Stimulated activated naive B cell treated with anti-CD40 and anti-IgM and Interleukin-4, amounts not matched to agents 10 μg/mL and 1 μg/mL and 100 μg/mL, for 72 hours (primary cell): ENCODE data around the gene TCEAL8.
"Not testable (repeated sequence)": the region's sequence is repeated elsewhere in the genome, so short reads cannot be mapped to it uniquely, and the experiment has no call there.

Experiments
- ATAC-seq, 2 donors: fragments of 150-1000 bp; cut with Tn5 transposase; replicated peaks; 2 replicates each; pipeline ENCODE4 v1.10.0; 2021; ENCODE audit warnings: moderate library complexity in 1 of 2
- DNase-seq: peaks from one replicate; pipeline ENCODE4 v3.0.0; 2021
- H3K27ac Mint-ChIP-seq: one replicate; pipeline ENCODE4 v1.8.0; 2022; ENCODE audit warnings: mild to moderate bottlenecking, mixed read lengths
- H3K27me3 Mint-ChIP-seq, 2 donors: one replicate each; pipeline ENCODE4 v1.8.0; 2022; ENCODE audit warnings: mixed read lengths in 2 of 2
- H3K36me3 Mint-ChIP-seq, 2 donors: one replicate each; pipeline ENCODE4 v1.8.0; 2022; ENCODE audit warnings: mixed read lengths in 2 of 2, mild to moderate bottlenecking in 1 of 2
- H3K4me1 Mint-ChIP-seq, 2 donors: one replicate each; pipeline ENCODE4 v1.8.0; 2022; ENCODE audit warnings: mixed read lengths in 2 of 2, mild to moderate bottlenecking in 1 of 2
- H3K4me3 Mint-ChIP-seq, 2 donors: one replicate each; pipeline ENCODE4 v1.8.0; 2022; ENCODE audit warnings: mild to moderate bottlenecking in 2 of 2, mixed read lengths in 2 of 2, moderate library complexity in 1 of 2
- H3K9me3 Mint-ChIP-seq, 2 donors: one replicate each; pipeline ENCODE4 v1.8.0; 2022; ENCODE audit warnings: mixed read lengths in 2 of 2, mild to moderate bottlenecking in 1 of 2

The TCEAL8 gene

DNA sequence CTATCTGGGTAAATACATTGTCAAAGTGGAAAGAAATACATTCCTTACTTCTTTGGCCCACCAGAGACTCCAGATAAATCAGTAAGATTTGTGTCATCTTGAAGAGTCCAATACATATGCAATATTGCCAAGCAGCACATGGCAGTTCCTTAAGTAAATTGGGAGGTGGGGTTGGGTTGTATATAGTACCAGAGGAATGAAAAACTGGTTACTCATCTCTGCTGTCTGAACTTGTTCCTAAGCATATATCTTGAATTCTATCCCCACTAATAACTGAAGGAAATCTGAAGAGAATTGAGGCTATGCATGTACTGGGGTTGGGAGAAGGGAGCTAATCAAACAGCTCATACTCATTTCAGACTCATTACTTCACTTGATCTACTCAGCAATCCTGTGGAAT lies 14.8 kb downstream of the TCEAL8 start:
- H3K4me3 Mint-ChIP-seq: no peak overlapping the region
- no peak for DNase-seq
- H3K36me3 Mint-ChIP-seq: no peaks in the 10 kb centered on the region
- H3K27ac Mint-ChIP-seq: no peak overlapping the region
- H3K9me3 Mint-ChIP-seq: peaks cover 0 to 4% of the 10 kb centered on the region in 2 donors
- peaks cover 13 to 14% of the 10 kb centered on the region in 2 donors for H3K27me3 Mint-ChIP-seq
- no peak for ATAC-seq
- H3K4me1 Mint-ChIP-seq: no peaks in the 10 kb centered on the region

DNA sequence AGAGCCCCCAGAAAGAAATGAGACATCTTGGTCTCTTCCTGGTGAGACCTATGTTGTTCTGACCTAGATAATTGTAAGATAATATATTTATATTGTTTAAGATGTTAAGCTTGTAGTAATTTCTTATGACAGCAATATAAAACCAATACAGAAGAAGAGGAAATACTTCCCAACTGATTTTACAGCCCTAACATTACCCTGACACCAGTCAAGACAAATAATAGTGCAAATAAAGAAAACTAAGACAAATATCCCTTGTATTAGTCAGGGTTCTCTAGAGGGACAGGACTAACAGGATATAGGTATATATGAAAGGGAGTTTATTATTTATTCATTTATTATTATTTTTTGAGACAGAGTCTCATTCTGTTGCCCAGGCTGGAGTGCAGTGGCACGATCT lies 18.7 kb downstream of the TCEAL8 start:
- Mint-ChIP-seq H3K4me1 (no peaks in the 10 kb centered on the region), H3K9me3 (peaks cover 0 to 4% of the 10 kb centered on the region in 2 donors), H3K27me3 (peaks cover 6 to 7% of the 10 kb centered on the region in 2 donors), H3K36me3 (no peaks in the 10 kb centered on the region), H3K27ac (no peak overlapping the region), H3K4me3 (no peak overlapping the region)
- ATAC-seq: no peak
- DNase-seq: no peak

DNA sequence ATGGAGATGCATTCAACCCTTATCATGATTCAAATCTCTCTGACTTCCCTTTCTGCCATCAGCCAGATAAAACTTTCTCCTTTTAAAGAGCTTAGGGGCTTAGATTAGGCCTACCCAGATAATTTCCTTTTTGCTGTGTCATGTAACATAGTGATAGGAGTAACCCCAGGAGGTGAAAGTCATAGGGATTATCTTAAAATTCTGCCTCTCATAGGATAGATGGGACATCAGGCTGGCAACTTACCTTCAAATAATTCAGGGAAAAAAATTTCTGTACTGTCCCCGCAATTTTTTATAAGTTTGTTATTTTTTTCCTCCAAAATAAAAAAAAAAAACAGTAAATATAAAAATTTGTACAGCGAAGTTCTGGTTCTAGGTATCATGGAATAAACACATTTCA lies 19.3 kb downstream of the TCEAL8 start:
- not testable (repeated sequence) for H3K4me1 Mint-ChIP-seq, H3K4me3 Mint-ChIP-seq, ATAC-seq, DNase-seq, H3K27me3 Mint-ChIP-seq, H3K36me3 Mint-ChIP-seq, H3K9me3 Mint-ChIP-seq, H3K27ac Mint-ChIP-seq

DNA sequence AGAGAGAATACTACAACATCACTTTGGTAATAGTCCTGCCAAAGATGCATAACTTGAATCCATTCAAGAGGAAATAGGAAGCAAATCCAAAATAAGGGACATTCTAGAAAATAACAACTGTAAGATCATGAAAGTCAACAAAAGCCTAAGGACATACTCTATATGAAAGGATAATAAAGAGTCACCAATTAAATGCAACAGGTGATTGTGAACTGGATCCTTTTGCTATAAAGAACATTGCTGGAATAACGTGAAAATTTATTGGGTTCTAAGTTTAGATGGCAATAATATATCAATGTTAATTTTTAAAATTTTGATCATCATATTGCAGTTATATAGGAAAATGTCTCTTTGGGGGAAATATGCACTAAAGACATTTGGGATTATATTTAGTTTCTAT lies 20.1 kb downstream of the TCEAL8 start:
- Mint-ChIP-seq H3K4me3 (no peak overlapping the region), H3K27ac (no peak overlapping the region), H3K4me1 (no peaks in the 10 kb centered on the region), H3K27me3 (peaks cover 6 to 9% of the 10 kb centered on the region in 2 donors), H3K36me3 (no peaks in the 10 kb centered on the region), H3K9me3 (peaks cover 0 to 4% of the 10 kb centered on the region in 2 donors)
- no peak for ATAC-seq
- DNase-seq: no peak

DNA sequence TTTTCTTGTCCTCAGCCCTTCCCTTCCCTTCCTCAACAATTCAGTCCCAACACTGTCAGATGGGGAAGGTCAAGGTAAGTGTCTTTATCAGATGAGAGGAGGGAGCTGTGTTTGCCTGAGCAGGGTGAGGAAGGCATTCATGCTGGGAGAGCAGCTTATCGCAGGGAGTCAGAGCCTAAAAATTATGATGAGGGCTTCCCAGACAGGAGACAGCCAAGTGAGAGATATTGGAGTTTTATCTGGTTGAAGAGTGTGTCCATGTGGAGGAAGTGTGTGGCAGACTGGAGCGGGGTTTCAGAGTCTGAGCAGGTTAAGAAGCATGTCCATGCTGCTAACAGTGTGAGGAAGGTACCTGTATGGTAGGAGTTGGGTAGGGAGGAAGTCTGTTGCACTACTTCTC lies 21.7 kb downstream of the TCEAL8 start:
- Mint-ChIP-seq H3K9me3 (peaks cover 0 to 4% of the 10 kb centered on the region in 2 donors), H3K36me3 (no peaks in the 10 kb centered on the region), H3K4me1 (no peaks in the 10 kb centered on the region), H3K4me3 (no peak overlapping the region), H3K27ac (no peak overlapping the region), H3K27me3 (peaks cover 6 to 9% of the 10 kb centered on the region in 2 donors)
- ATAC-seq: no peak
- no peak for DNase-seq

DNA sequence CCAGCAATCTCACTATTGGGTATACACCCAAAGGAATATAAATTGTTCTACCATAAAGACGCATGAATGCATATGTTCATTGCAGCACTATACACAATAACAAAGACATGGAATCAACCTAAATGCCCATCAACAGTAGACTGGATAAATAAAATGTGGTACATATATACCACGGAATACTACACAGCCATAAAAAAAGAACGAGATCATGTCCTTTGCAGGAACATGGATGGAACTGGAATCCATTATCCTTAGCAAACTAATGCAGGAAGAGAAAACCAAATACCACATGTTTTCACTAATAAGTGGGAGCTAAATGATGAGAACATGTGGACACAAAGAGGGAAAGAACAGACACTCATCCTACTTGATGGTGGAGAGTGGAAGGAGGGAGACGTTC lies 29.0 kb downstream of the TCEAL8 start:
- not testable (repeated sequence) for DNase-seq, H3K4me1 Mint-ChIP-seq, H3K27ac Mint-ChIP-seq, ATAC-seq, H3K9me3 Mint-ChIP-seq, H3K36me3 Mint-ChIP-seq, H3K4me3 Mint-ChIP-seq
- H3K27me3 Mint-ChIP-seq: peaks cover 21 to 41% of the 10 kb centered on the region in 2 donors

DNA sequence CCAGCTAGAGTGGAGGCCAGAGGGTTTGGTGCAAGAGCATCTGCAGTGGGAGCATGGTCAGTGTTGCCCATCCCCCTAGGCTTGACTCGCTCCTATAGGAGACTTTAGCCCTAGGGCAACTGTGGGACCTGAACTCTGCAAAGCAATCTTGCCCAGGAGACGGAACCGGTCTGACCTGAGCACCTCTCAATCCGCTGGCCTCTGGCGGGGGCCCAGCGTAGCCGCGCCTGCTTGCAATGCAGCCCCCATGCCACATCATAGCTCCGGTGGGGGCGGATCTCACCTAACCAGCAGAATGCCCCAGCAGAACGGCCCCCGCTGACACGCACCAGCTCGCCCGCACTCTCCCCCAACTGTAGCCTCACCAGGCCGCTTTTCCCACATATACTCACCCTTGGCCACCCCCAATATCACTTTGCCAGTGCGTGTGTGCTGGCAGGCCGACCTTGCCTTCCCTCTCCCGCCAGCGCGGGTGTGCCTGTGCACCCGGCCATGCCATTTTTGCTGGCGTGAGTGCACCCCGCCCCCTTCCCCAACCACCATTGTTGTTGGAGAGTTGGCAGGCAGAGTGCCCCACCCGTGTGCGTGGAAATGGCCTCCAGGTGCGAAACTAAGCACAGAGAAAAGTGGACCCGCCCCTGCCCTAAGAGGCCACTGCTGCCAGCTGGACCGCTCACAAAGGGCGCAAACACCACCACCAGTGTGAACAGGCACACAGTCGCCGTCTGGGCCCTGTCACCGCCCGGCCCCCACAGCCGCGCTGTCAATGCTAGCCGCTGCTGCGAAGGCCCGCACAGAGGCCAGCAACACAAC lies 34.2 kb downstream of the TCEAL8 start:
- Mint-ChIP-seq H3K4me1 (peaks cover 0 to 11% of the 10 kb centered on the region in 2 donors), H3K9me3 (peaks cover 0 to 2% of the 10 kb centered on the region in 2 donors), H3K36me3 (no peaks in the 10 kb centered on the region), H3K27ac (no peak overlapping the region), H3K4me3 (no peak overlapping the region), H3K27me3 (peaks cover 34 to 36% of the 10 kb centered on the region in 2 donors)
- DNase-seq (no peak), ATAC-seq (no peak)

DNA sequence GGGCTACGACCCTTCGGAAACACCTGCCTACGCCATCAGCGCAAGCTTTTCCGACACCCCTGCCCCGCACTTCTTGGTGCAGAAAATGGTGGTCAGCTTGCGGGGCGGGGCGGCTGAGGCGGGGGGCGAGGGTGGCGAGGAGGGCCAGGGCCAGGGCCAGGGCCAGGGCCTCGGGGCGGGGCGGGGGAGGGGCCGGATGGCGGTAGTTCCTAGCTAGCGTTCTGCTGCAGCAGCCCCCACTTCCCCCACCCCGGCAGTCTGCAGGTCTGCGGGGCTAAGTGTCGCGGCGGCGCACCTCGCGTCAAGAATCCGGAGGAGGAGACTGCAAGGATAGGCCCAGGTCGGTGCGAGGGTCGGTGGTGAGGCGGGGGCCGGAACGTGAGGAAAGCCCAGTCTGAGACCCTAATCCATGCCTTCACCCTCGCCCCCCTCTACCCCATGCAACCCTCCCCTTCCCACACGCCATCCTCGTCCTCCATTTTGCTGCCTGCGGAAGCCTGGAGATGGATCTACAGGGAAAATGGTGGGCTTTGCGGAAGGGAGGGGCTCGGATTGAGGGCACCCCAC lies 39.4 kb downstream of the TCEAL8 start:
- Mint-ChIP-seq H3K27ac (no peak overlapping the region), H3K4me1 (peaks cover 0 to 13% of the 10 kb centered on the region in 2 donors), H3K36me3 (no peaks in the 10 kb centered on the region), H3K9me3 (no peaks in the 10 kb centered on the region), H3K4me3 (peak overlapping the region; percentile 91 to 96), H3K27me3 (peaks cover 0 to 13% of the 10 kb centered on the region in 2 donors)
- no peak for DNase-seq
- ATAC-seq: peak; percentile 35 to 44

DNA sequence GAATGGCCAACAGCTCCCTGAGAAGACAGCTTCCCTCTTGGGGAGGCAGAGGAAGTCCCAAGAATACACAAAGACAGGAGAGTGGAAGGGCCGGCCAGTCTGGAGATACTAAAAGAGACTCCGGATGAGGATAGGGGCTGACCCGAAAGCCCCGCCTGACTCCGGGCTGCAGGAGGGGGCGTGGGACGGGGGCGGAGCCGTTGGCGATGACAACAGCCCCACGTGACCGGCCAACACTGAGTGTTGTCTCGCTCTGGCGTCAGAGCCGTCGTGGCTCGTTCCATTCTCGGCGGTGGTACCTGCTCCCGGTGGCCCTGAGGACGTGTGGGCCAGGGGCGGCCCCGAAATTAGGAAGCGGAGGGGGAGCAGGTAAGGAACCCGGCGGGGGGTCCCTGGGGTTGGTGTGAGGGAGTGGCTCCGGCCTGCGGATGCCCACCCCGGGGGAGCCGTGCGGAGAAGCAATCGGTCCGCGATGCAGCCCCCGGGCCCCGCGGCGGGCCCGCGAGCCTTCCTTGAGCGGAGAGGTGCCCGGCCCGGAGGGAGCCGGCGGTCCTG lies 40.0 kb downstream of the TCEAL8 start, which contains the start of gene BEX4:
BEX4 (plus strand) TSS at position 239 of the 555 bp plus-strand sequence. CDS start 1,046 bp downstream, outside the sequence.
- DNase-seq (peak; percentile 70), ATAC-seq (peak; percentile 96 to 97)
- H3K4me1 Mint-ChIP-seq: peaks cover 0 to 13% of the 10 kb centered on the region in 2 donors
- H3K4me3 Mint-ChIP-seq: peak within 1 kb of the TSS; percentile 91 to 96
- no peaks in the 10 kb centered on the region for H3K9me3 Mint-ChIP-seq
- peaks cover 0 to 8% of the 10 kb centered on the region in 2 donors for H3K27me3 Mint-ChIP-seq
- H3K36me3 Mint-ChIP-seq: no peaks in the 10 kb centered on the region
- H3K27ac Mint-ChIP-seq: peak within 1 kb of the TSS; percentile 97

DNA sequence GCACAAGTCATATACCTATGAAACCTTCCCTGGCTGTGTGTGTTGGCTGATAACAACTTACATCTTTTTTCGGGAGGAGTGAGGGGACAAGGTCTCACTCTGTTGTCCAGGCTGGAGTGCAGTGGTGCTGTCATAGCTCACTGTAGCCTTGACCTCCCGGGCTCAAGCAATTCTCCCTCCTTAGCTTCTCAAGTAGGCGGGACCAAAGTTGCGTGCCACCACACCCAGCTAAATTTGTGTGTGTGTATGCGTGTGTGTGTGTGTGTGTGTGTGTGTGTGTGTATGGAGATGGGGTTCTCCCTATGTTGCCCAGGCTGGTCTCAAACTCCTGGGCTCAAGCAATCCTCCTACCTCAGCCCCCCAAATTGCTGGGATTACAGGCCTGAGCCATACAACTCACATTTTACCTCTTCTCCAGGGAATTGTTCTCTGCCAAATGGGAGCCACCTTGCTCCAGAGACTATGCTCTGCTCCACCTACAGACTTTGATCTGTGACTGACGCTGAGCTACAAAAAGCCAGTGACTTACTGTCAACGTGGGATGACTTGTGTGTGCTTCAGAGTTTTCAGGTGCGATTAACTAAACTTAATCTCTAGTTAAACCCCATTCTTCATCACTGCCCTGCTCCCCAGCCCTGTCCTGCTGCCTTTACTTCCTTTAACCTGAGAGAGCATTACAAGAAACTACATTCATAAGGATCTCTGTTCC lies 42.1 kb downstream of the TCEAL8 start:
- Mint-ChIP-seq H3K27me3 (peaks cover 0 to 4% of the 10 kb centered on the region in 2 donors), H3K9me3 (no peaks in the 10 kb centered on the region), H3K36me3 (no peaks in the 10 kb centered on the region), H3K4me3 (no peak overlapping the region), H3K27ac (no peak overlapping the region), H3K4me1 (peaks cover 0 to 7% of the 10 kb centered on the region in 2 donors)
- DNase-seq (no peak), ATAC-seq (no peak)

DNA sequence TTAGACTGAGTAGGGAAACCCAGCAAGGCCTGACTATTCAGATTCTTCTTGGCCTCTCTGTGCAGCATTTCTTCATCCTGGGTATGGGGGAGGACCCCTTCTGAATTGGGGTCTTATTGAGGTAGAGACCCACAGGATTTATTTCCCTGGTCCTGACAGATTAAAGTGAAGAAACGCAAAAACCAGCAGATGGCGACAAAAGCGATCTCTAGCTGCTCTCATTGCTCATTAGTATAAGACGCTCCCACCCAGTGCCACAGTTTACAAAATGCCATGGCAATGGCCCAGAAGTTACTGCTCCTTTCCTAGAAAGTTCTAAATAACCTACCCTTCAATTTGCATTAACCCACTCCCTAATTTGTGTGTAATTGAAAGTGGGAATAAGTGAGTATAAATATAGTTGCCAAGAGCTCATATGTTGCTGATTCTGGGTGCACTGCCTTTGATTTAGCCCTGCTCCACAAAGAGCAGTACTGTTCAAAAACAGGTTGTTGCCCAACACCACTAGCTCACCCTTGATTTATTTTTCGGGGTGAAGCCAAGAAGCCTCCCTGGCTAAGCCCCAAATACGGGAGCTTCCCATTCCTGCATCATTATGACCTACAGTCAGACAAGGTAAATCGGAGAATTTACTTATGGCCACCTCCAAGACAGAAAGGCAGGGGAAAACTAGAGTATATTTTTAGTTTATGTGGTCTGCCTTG lies 43.8 kb downstream of the TCEAL8 start:
- DNase-seq (peak; percentile 13), ATAC-seq (peak; percentile 39)
- no peaks in the 10 kb centered on the region for H3K9me3 Mint-ChIP-seq
- no peak overlapping the region for H3K27ac Mint-ChIP-seq
- H3K4me1 Mint-ChIP-seq: peaks cover 0 to 7% of the 10 kb centered on the region in 2 donors
- H3K36me3 Mint-ChIP-seq: no peaks in the 10 kb centered on the region
- H3K4me3 Mint-ChIP-seq: no peak overlapping the region
- peaks cover 0 to 4% of the 10 kb centered on the region in 2 donors for H3K27me3 Mint-ChIP-seq

DNA sequence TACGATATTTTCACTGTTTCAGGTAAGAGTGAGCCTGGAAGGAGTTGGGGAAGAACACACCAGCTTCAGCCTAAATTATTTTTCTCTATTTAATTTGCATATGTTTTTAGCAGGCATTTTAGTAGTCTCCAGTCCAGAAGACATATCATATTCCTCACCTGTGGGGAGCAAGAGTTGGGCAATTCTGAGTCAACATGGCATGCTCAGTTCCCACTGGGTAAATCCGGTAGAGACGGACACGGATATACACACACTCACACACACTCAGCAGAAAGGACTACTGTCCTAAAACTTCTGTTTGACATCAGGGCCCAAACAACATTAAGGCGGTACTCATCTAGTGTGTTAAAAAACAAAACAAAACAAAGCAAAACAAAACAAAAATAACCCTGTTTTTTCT lies 44.9 kb downstream of the TCEAL8 start:
- DNase-seq: no peak
- no peaks in the 10 kb centered on the region for H3K9me3 Mint-ChIP-seq
- H3K4me3 Mint-ChIP-seq: no peak overlapping the region
- ATAC-seq: no peak
- no peaks in the 10 kb centered on the region for H3K4me1 Mint-ChIP-seq
- H3K27ac Mint-ChIP-seq: no peak overlapping the region
- H3K27me3 Mint-ChIP-seq: peaks cover 0 to 4% of the 10 kb centered on the region in 2 donors
- no peaks in the 10 kb centered on the region for H3K36me3 Mint-ChIP-seq
